Astrocyte (in vitro differentiated cells and primary cell): ENCODE results near the gene WASF2.

Experiments
- CTCF ChIP-seq: IDR thresholded peaks from 2 replicates; pipeline ENCODE4 v1.5.1; 2011; ENCODE audit warnings: low read depth, mild to moderate bottlenecking, inconsistent platforms, low read length, moderate library complexity; ENCODE audit not compliant: insufficient read depth
- EZH2 ChIP-seq: IDR thresholded peaks from 2 replicates; pipeline ENCODE4 v1.6.1; 2012; ENCODE audit warnings: mild to moderate bottlenecking, low read length, inconsistent platforms; ENCODE audit not compliant: insufficient read depth

DNA sequence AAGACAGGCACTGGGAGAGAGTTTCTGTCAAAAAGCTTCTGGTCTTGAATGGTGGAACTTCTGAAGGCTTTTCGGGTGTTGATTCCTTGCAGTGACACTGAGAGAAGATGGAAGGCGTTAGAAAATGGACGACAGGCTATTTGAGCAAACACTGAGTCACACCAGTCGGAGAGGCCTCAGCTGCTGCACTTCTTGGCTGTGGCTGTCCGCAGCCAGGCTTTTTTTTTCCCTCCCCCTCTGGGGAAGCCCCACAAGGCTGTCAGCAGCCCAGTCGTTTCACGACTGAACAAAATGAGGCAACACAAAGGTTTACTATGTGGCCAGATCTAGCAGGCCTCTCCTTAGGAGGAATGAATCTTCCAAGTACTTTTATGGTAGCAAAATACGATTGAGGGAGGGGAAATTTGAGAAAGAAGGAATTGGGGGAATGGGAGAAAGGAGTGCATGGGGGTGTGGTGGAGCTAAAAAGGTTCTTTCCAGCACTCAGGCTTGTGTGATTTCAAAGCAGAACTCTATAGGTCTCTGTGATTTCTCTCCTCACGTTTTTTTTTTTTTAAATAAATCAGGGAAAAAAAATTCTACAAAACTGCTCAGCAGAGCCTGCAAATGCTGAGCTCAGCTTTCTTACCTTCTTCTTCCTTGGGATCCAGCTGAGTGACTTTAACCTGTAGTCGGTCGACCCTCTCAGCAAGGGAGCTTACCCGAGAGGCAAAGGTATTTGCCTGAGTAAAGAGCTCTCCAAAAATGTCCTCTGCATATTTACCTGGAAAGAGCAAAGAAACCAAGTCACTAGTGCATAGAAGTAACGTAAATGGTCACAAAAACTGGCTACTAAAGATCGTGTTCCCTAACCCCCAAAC is 71.4 kb downstream of the WASF2 start:
- TF ChIP-seq CTCF (no peak), EZH2 (no peak)
